Glutamatergic neuron (in vitro differentiated cells): ENCODE results near the gene PIWIL1. TPM values are rescaled to one million over a fixed set of nuclear protein-coding genes. Genes with fewer than 3 reads are reported as not detected.

Source experiments
- DNase-seq: peaks from one replicate; pipeline ENCODE4 v3.0.0; 2022
- H3K27ac Mint-ChIP-seq: one replicate; pipeline ENCODE4 v1.8.0; 2020; ENCODE audit warnings: mild to moderate bottlenecking, mixed read lengths, inconsistent platforms; ENCODE audit not compliant: unreplicated experiment
- H3K27me3 Mint-ChIP-seq: one replicate; pipeline ENCODE4 v1.8.0; 2020; ENCODE audit warnings: mild to moderate bottlenecking, moderate library complexity, mixed read lengths, inconsistent platforms; ENCODE audit not compliant: unreplicated experiment
- H3K36me3 Mint-ChIP-seq: one replicate; pipeline ENCODE4 v1.8.0; 2020; ENCODE audit warnings: mild to moderate bottlenecking, mixed read lengths, inconsistent platforms; ENCODE audit not compliant: unreplicated experiment
- H3K4me1 Mint-ChIP-seq: one replicate; pipeline ENCODE4 v1.8.0; 2020; ENCODE audit warnings: mild to moderate bottlenecking, low read depth, mixed read lengths, inconsistent platforms; ENCODE audit not compliant: unreplicated experiment
- H3K4me3 Mint-ChIP-seq: one replicate; pipeline ENCODE4 v1.8.0; 2020; ENCODE audit warnings: mild to moderate bottlenecking, mixed read lengths, inconsistent platforms; ENCODE audit not compliant: unreplicated experiment
- H3K9me3 Mint-ChIP-seq: one replicate; pipeline ENCODE4 v1.8.0; 2020; ENCODE audit warnings: mild to moderate bottlenecking, moderate library complexity, mixed read lengths, inconsistent platforms; ENCODE audit not compliant: unreplicated experiment
- total RNA-seq: library from RNA; stranded (reverse); fragmentation: NEBNext Ultra II Directional; extraction: Animal tissue kit (Norgen Biotek cat#: 25700); gene quantifications from one replicate; pipeline ENCODE4 v1.2.1, GENCODE V29; 2021; ENCODE audit not compliant: unreplicated experiment
- TF ChIP-seq, protein P1 (sequence below): fragments of 200-600 bp; sonication (generic); IDR thresholded peaks from one replicate; pipeline ENCODE4 v1.5.0; 2021; ENCODE audit not compliant: partially characterized antibody, unreplicated experiment

Gene PIWIL1
- total RNA-seq, 1 donor from 2014 or later = not detected

DNA sequence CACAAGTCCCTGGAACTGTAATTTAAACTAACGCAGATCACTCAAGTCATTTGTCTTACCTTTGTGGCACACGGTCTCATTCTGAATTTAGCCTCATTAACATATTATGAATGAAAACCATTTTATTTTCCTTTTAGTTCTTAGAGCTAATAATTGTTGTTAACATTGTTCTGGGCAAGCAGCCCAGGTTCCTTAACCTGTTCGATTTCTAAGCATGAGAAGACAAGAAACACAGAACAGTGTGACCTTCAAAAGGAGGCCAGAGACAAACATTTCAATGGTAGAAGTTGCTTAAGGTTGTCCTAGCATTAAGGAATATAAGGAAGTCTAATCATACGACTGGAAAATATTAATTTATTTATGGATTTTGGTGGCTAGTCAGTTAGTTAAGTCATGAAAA, 35.2 kb downstream of the PIWIL1 start:
- H3K27ac Mint-ChIP-seq = no peak overlapping the region
- DNase-seq = no peak
- peaks cover 5% of the 10 kb centered on the region for H3K36me3 Mint-ChIP-seq
- H3K27me3 Mint-ChIP-seq = peaks cover 6% of the 10 kb centered on the region
- H3K4me1 Mint-ChIP-seq = no peaks in the 10 kb centered on the region
- TF ChIP-seq, protein P1, sequence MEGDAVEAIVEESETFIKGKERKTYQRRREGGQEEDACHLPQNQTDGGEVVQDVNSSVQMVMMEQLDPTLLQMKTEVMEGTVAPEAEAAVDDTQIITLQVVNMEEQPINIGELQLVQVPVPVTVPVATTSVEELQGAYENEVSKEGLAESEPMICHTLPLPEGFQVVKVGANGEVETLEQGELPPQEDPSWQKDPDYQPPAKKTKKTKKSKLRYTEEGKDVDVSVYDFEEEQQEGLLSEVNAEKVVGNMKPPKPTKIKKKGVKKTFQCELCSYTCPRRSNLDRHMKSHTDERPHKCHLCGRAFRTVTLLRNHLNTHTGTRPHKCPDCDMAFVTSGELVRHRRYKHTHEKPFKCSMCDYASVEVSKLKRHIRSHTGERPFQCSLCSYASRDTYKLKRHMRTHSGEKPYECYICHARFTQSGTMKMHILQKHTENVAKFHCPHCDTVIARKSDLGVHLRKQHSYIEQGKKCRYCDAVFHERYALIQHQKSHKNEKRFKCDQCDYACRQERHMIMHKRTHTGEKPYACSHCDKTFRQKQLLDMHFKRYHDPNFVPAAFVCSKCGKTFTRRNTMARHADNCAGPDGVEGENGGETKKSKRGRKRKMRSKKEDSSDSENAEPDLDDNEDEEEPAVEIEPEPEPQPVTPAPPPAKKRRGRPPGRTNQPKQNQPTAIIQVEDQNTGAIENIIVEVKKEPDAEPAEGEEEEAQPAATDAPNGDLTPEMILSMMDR = no peak
- H3K4me3 Mint-ChIP-seq = no peak overlapping the region
- H3K9me3 Mint-ChIP-seq = peaks cover 5% of the 10 kb centered on the region

- DNase-seq = no peak
- H3K9me3 Mint-ChIP-seq = peaks cover 6% of the 10 kb centered on the region
- TF ChIP-seq, protein P1 = no peak
- peaks cover 6% of the 10 kb centered on the region for H3K27me3 Mint-ChIP-seq
- H3K27ac Mint-ChIP-seq = no peak overlapping the region
- H3K36me3 Mint-ChIP-seq = peaks cover 5% of the 10 kb centered on the region
- H3K4me1 Mint-ChIP-seq = no peaks in the 10 kb centered on the region
- H3K4me3 Mint-ChIP-seq = no peak overlapping the region
These were observed 36.4 kb downstream of the PIWIL1 start for GRCh38 chr12:130374083-130374482.

DNA sequence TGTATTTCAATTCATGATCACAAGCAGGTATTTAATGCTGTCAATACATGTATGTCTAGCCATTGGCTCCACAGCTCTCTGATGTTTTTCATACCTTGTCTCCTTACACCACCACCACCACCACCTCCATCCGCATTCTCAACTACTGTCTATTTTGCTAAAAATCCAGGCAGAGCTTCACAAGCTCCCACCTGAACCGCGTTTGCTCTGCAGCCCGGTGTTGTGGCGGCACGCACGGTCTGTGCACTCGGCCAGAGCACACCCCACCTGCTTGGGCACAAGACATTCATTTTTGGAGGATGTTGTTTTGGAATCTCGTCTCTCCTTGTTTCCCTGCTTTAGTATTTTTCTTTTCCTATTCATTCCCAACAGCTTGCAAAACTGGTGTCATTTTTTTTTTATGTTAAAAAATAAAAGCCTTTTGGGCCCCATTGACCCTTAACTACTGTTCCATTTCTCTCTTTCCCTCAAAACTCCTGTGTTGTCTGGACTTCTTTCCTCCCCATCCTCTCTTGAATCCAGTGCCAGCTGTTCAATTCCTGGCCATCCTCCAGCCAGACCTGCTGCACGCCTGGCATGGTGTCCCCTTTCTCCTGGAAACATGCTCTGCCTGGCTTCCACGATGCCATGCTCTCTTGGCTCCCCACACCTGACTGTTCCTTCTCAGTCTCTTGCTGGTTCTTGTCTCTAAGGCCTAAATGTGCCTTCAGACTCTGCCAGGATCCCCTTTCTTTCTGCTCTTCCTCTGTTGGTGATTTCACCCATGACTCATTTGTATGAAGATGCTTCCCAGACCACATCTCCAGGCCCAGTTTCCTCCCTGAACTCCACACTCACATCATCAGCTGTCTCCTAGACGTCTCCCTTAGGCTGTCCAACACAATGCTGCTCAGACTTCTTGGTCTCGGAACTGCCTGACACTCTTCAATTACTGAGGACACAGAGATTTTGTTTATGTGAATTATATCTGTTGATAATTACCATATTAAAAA, 37.9 kb downstream of the PIWIL1 start:
- Mint-ChIP-seq H3K4me1 (no peaks in the 10 kb centered on the region), H3K4me3 (no peak overlapping the region), H3K36me3 (peaks cover 5% of the 10 kb centered on the region), H3K9me3 (peaks cover 6% of the 10 kb centered on the region), H3K27me3 (peaks cover 6% of the 10 kb centered on the region), H3K27ac (no peak overlapping the region)
- TF ChIP-seq, protein P1 = no peak
- no peak for DNase-seq

DNA sequence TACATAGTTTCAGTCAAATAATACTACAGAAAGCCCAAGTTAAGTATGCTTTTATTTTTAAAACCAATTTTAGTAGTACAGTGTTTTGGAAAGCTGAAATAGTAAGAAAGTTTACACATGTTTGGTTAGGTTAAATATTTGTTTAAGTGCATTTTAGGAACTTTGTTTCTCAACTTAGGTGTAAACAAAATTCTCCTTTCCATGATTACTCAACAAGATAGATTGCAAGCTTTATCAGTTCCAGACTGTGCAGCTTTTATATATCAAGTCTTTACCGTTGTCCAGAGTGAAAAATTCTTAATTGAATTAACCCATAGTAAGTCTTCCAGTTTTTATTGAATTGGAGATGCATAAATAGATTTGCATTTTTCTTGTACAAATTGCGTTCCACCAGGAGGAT, 45.1 kb downstream of the PIWIL1 start:
- no peaks in the 10 kb centered on the region for H3K36me3 Mint-ChIP-seq

More for the DNA sequence above, 45.1 kb downstream of the PIWIL1 start:
- no peak for DNase-seq
- Mint-ChIP-seq H3K4me3 (no peak overlapping the region), H3K4me1 (no peaks in the 10 kb centered on the region), H3K27me3 (no peaks in the 10 kb centered on the region), H3K27ac (no peak overlapping the region), H3K9me3 (peaks cover 3% of the 10 kb centered on the region)
- TF ChIP-seq, protein P1 = no peak
